BE2C (cell line): ENCODE results near the gene GDF7.

Experiments used
- DNase-seq: peaks from one replicate; pipeline ENCODE4 v3.0.0-alpha.2; 2020
- H3K27me3 ChIP-seq: fragments of 250-450 bp; sonication (Bioruptor Pico); 2 replicates; pipeline ENCODE4 v1.5.1; 2020; ENCODE audit warnings: mild to moderate bottlenecking
- H3K36me3 ChIP-seq: fragments of 250-450 bp; sonication (Bioruptor Pico); 2 replicates; pipeline ENCODE4 v1.5.1; 2020; ENCODE audit warnings: mild to moderate bottlenecking
- H3K4me1 ChIP-seq: fragments of 250-450 bp; sonication (Bioruptor Pico); 2 replicates; pipeline ENCODE4 v1.5.1; 2020
- H3K4me3 ChIP-seq: 2 replicates; pipeline ENCODE4 v1.5.1; 2011; ENCODE audit warnings: low read depth, low read length
- H3K9me3 ChIP-seq: fragments of 250-450 bp; sonication (Bioruptor Pico); 2 replicates; pipeline ENCODE4 v1.5.1; 2020
- TF ChIP-seq, protein P1 (sequence below): IDR thresholded peaks from 2 replicates; pipeline ENCODE4 v1.5.1; 2012; ENCODE audit warnings: mild to moderate bottlenecking, low read depth, low read length

The GDF7 gene

DNA sequence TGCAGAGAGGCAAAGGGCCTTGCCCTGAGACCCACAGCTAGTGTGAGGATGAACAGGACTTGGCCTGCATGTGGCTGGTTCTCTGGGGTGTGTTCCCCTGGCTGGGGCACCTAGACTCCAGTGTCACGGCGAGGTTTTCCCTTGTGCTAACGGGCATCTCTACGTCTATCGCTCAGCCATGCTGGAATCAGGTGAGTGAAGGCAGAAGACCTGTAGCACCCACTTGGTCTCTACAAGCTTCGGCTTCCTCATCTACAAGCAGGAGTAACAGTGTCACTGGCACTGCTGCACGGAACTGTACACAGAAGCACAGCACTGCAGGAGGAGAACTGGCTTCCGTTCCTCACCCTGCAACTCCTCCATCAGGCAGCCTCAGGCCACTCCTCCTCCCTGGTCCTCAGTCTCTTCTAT lies 46.7 kb upstream of the GDF7 start:
- Histone ChIP-seq H3K4me1 (peaks cover 55% of the 10 kb centered on the region), H3K36me3 (peaks cover 3% of the 10 kb centered on the region; the same call in 1 of the 2 replicates), H3K9me3 (no peaks in the 10 kb centered on the region), H3K4me3 (no peak overlapping the region), H3K27me3 (no peaks in the 10 kb centered on the region)
- DNase-seq, result no peak
- TF ChIP-seq, protein P1, sequence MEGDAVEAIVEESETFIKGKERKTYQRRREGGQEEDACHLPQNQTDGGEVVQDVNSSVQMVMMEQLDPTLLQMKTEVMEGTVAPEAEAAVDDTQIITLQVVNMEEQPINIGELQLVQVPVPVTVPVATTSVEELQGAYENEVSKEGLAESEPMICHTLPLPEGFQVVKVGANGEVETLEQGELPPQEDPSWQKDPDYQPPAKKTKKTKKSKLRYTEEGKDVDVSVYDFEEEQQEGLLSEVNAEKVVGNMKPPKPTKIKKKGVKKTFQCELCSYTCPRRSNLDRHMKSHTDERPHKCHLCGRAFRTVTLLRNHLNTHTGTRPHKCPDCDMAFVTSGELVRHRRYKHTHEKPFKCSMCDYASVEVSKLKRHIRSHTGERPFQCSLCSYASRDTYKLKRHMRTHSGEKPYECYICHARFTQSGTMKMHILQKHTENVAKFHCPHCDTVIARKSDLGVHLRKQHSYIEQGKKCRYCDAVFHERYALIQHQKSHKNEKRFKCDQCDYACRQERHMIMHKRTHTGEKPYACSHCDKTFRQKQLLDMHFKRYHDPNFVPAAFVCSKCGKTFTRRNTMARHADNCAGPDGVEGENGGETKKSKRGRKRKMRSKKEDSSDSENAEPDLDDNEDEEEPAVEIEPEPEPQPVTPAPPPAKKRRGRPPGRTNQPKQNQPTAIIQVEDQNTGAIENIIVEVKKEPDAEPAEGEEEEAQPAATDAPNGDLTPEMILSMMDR, result no peak

DNA sequence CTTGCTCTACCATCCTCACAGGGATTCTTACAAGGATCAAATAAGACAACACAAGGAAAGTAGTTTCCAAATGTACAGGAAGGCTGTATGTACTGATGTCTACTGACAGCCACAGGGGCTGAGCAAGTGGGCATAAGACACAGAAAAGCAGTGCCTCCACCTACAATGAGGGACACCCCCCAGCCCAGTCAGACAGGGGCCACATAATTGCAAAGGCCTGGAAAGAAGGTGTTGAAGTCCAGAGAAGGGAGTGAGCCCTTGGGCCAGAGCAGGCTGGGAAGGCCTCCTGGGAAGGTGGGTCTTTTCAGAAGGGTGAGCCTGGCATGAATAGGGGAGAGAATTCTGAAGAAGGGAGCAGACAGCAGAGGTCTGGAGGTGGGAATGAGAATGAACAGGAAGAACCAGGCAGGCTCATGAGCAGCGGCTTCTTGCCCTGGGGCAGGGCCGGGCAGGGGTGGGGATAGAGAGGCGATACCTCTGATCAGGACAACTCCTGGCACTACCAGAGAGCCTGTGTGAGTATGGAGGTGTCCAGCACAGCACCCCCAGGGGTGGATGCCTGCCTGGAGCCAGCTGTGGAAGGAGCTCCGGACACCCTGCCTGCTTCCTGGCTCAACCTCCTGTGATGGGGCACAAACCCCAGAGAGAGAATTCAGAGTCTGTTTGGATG lies 46.1 kb upstream of the GDF7 start:
- Histone ChIP-seq H3K4me1 (peaks cover 59% of the 10 kb centered on the region), H3K4me3 (no peak overlapping the region), H3K9me3 (no peaks in the 10 kb centered on the region), H3K27me3 (no peaks in the 10 kb centered on the region), H3K36me3 (peaks cover 3% of the 10 kb centered on the region; the same call in 1 of the 2 replicates)
- TF ChIP-seq, protein P1, result no peak
- DNase-seq, result no peak

GRCh38 chr2:20621366-20622295 lies 45.3 kb upstream of the GDF7 start:
- H3K4me3 ChIP-seq, result no peak overlapping the region
- no peak for DNase-seq
- H3K4me1 ChIP-seq, result peaks cover 61% of the 10 kb centered on the region
- H3K9me3 ChIP-seq, result no peaks in the 10 kb centered on the region
- no peaks in the 10 kb centered on the region for H3K27me3 ChIP-seq
- TF ChIP-seq, protein P1, result no peak
- peaks cover 3% of the 10 kb centered on the region; the same call in 1 of the 2 replicates for H3K36me3 ChIP-seq

- no peak overlapping the region for H3K4me3 ChIP-seq
- TF ChIP-seq, protein P1, result no peak
- no peaks in the 10 kb centered on the region for H3K27me3 ChIP-seq
- H3K36me3 ChIP-seq, result peaks cover 3% of the 10 kb centered on the region; the same call in 1 of the 2 replicates
- H3K4me1 ChIP-seq, result peaks cover 61% of the 10 kb centered on the region
- no peaks in the 10 kb centered on the region for H3K9me3 ChIP-seq
- DNase-seq, result no peak
These were observed 44.7 kb upstream of the GDF7 start for GRCh38 chr2:20622296-20622686.

GRCh38 chr2:20622731-20623130 lies 44.2 kb upstream of the GDF7 start:
- TF ChIP-seq, protein P1, result no peak
- Histone ChIP-seq H3K4me3 (no peak overlapping the region), H3K27me3 (no peaks in the 10 kb centered on the region), H3K36me3 (peaks cover 3% of the 10 kb centered on the region; the same call in 1 of the 2 replicates), H3K9me3 (no peaks in the 10 kb centered on the region), H3K4me1 (peaks cover 60% of the 10 kb centered on the region)
- peak; percentile 92 for DNase-seq
